ENCODE data around the gene CCDC152.

The CCDC152 gene

GRCh38 chr5:42837601-42838000 is 81.0 kb downstream of the CCDC152 start:
- no peak for TF ChIP-seq NFIC (IDR thresholded peaks at IDR 0.05)

- TF ChIP-seq TCF12 (IDR thresholded peaks at IDR 0.05; ENCODE audit: low read depth) (no peak), ZBTB7A (IDR thresholded peaks at IDR 0.05; ENCODE audit: low read depth) (no peak), MAX (IDR thresholded peaks at IDR 0.05) (no peak), TEAD4 (IDR thresholded peaks at IDR 0.05) (no peak), RAD21 (IDR thresholded peaks at IDR 0.05; ENCODE audit: low read depth) (no peak), CEBPB (IDR thresholded peaks at IDR 0.05) (no peak), CREB1 (IDR thresholded peaks at IDR 0.05; ENCODE audit: low read depth) (no peak), TAF1 (IDR thresholded peaks at IDR 0.05; ENCODE audit: low read depth) (no peak), REST (IDR thresholded peaks at IDR 0.05; ENCODE audit: low read depth) (no peak), FOXM1 (IDR thresholded peaks at IDR 0.05; ENCODE audit: borderline replicate concordance, low read depth) (no peak), EP300 (IDR thresholded peaks at IDR 0.05; ENCODE audit: borderline replicate concordance) (no peak), YY1 (IDR thresholded peaks at IDR 0.05; ENCODE audit: low read depth) (no peak), EGR1 (IDR thresholded peaks at IDR 0.05) (no peak), NFIC (IDR thresholded peaks at IDR 0.05) (no peak)
Observed at GRCh38 chr5:42839196-42839595, 82.6 kb downstream of the CCDC152 start.

GRCh38 chr5:42840269-42840668 is 83.7 kb downstream of the CCDC152 start:
- TF ChIP-seq TCF12 (IDR thresholded peaks at IDR 0.05; ENCODE audit: low read depth) = no peak
- no peak for TF ChIP-seq YY1 (IDR thresholded peaks at IDR 0.05; ENCODE audit: low read depth)
- no peak for TF ChIP-seq USF1 (IDR thresholded peaks at IDR 0.05)
- no peak for TF ChIP-seq NFIC (IDR thresholded peaks at IDR 0.05)
- TF ChIP-seq CREB1 (IDR thresholded peaks at IDR 0.05; ENCODE audit: low read depth) = no peak
- no peak for TF ChIP-seq EP300 (IDR thresholded peaks at IDR 0.05; ENCODE audit: borderline replicate concordance)
- no peak for TF ChIP-seq MAX (IDR thresholded peaks at IDR 0.05)
- TF ChIP-seq CEBPB (IDR thresholded peaks at IDR 0.05) = no peak
- TF ChIP-seq TAF1 (IDR thresholded peaks at IDR 0.05; ENCODE audit: low read depth) = no peak

GRCh38 chr5:42840842-42841567 is 84.4 kb downstream of the CCDC152 start:
- TF ChIP-seq TCF12 (IDR thresholded peaks at IDR 0.05; ENCODE audit: low read depth) (no peak), TEAD4 (IDR thresholded peaks at IDR 0.05) (no peak), YY1 (IDR thresholded peaks at IDR 0.05; ENCODE audit: low read depth) (no peak), NFIC (IDR thresholded peaks at IDR 0.05) (no peak), MAX (IDR thresholded peaks at IDR 0.05) (no peak), USF1 (IDR thresholded peaks at IDR 0.05) (no peak), CREB1 (IDR thresholded peaks at IDR 0.05; ENCODE audit: low read depth) (no peak), FOXM1 (IDR thresholded peaks at IDR 0.05; ENCODE audit: borderline replicate concordance, low read depth) (no peak), EP300 (IDR thresholded peaks at IDR 0.05; ENCODE audit: borderline replicate concordance) (no peak), REST (IDR thresholded peaks at IDR 0.05; ENCODE audit: low read depth) (no peak), RAD21 (IDR thresholded peaks at IDR 0.05; ENCODE audit: low read depth) (no peak), ZBTB7A (IDR thresholded peaks at IDR 0.05; ENCODE audit: low read depth) (no peak), EGR1 (IDR thresholded peaks at IDR 0.05) (no peak), CEBPB (IDR thresholded peaks at IDR 0.05) (no peak), TAF1 (IDR thresholded peaks at IDR 0.05; ENCODE audit: low read depth) (no peak)

GRCh38 chr5:42842921-42843641 is 86.5 kb downstream of the CCDC152 start:
- TF ChIP-seq CEBPB (IDR thresholded peaks at IDR 0.05) (no peak), NFIC (IDR thresholded peaks at IDR 0.05) (no peak)

Measured in Ishikawa (cell line).